GM12874 (cell line): ENCODE measurements around the gene NANS.

Experiments
- CTCF ChIP-seq: IDR thresholded peaks from 2 replicates; pipeline ENCODE4 v1.5.1; 2011; ENCODE audit warnings: low read depth, mild to moderate bottlenecking, control low read depth, low read length, moderate library complexity; ENCODE audit not compliant: insufficient read depth

The NANS gene

GRCh38 chr9:98070704-98071103 is 14.2 kb downstream of the NANS start:
- no peak for TF ChIP-seq CTCF

GRCh38 chr9:98071737-98072136 is 15.2 kb downstream of the NANS start:
- TF ChIP-seq CTCF, result no peak

- TF ChIP-seq CTCF, result peak; percentile 89
These were observed 17.8 kb downstream of the NANS start for GRCh38 chr9:98074115-98074990.

GRCh38 chr9:98075332-98075805 is 18.8 kb downstream of the NANS start:
- no peak for TF ChIP-seq CTCF

- no peak for TF ChIP-seq CTCF
These were observed 22.4 kb downstream of the NANS start for GRCh38 chr9:98078895-98079294.

- no peak for TF ChIP-seq CTCF
These were observed 23.8 kb downstream of the NANS start for GRCh38 chr9:98080326-98080725.

GRCh38 chr9:98080780-98081179 is 24.2 kb downstream of the NANS start:
- no peak for TF ChIP-seq CTCF
